Activated CD4-positive, alpha-beta T cell treated with anti-CD3 and anti-CD28 coated beads, Interleukin-2, amount 10 ng/mL, durations not matched to agents 7 days and 5 days (primary cell): ENCODE results near the gene DHDDS. TPM values are rescaled to one million over a fixed set of nuclear protein-coding genes. Genes with fewer than 3 reads are reported as not detected.
"Not testable (repeated sequence)": the region's sequence is repeated elsewhere in the genome, so short reads cannot be mapped to it uniquely, and the experiment has no call there.

ENCODE experiments used
- CTCF ChIA-PET: fragments of 350-600 bp; sonication (Branson Sonifier 250); formaldehyde crosslinking; loops from one replicate; lab custom pipeline; 2021; ENCODE audit warnings: antibody characterized with exemption; lab: Charles Lee
- POLR2A ChIA-PET: fragments of 350-600 bp; sonication (Branson Sonifier 250); formaldehyde crosslinking; loops from one replicate; lab custom pipeline; 2021; ENCODE audit warnings: antibody characterized with exemption; lab: Charles Lee
- DNase-seq: peaks from one replicate; pipeline ENCODE4 v3.0.0-alpha.2; 2020
- H3K27ac Mint-ChIP-seq: one replicate; pipeline ENCODE4 v1.8.0; 2021; ENCODE audit warnings: mild to moderate bottlenecking, moderate library complexity, mixed read lengths
- H3K27me3 Mint-ChIP-seq: one replicate; pipeline ENCODE4 v1.8.0; 2021; ENCODE audit warnings: mixed read lengths
- H3K36me3 Mint-ChIP-seq: one replicate; pipeline ENCODE4 v1.8.0; 2021; ENCODE audit warnings: low read depth, mixed read lengths
- H3K4me1 Mint-ChIP-seq: one replicate; pipeline ENCODE4 v1.8.0; 2021; ENCODE audit warnings: mixed read lengths
- H3K4me3 Mint-ChIP-seq: one replicate; pipeline ENCODE4 v1.8.0; 2021; ENCODE audit warnings: mild to moderate bottlenecking, moderate library complexity, mixed read lengths
- H3K9me3 Mint-ChIP-seq: one replicate; pipeline ENCODE4 v1.8.0; 2021; ENCODE audit warnings: mixed read lengths
- total RNA-seq, 2 experiments: library from RNA; stranded (reverse); gene quantifications; one replicate each; pipeline ENCODE4 v1.2.3, GENCODE V29; 2021

DHDDS gene
- total RNA-seq, 2 experiments from 2014 or later: 49.1 to 55.3 TPM

DNA sequence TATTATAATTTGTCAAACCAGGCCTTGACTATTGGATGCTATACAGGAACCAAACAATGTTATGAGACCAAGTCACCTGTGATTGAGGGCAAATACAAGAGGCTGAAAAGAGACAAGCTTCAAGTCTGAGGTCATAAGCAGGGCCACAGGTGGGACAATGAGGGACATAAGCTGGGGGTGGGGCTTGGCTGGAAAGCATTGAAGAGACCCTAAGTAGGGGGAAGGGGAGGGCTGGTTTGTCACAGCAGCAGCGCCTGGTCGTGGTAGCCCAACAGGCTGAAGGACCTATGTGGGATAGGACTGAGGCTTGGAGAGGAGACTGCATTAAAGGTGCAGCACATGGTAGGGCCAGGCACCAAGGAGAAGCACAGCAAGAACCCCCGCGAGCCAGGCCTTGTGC, 58.0 kb downstream of the DHDDS start:
- no peaks in the 10 kb centered on the region for H3K27me3 Mint-ChIP-seq
- no peak for DNase-seq
- ChIA-PET POLR2A (no interaction called here), CTCF (interaction anchor here (0.6 to 4.3 kb wide), 4 partner anchors 10 to 340 kb away, joined by 3 to 30 read pairs (median 4); no protein-coding TSS in a partner anchor)
- H3K4me1 Mint-ChIP-seq: no peaks in the 10 kb centered on the region
- H3K27ac Mint-ChIP-seq: no peak overlapping the region
- H3K9me3 Mint-ChIP-seq: no peaks in the 10 kb centered on the region
- no peaks in the 10 kb centered on the region for H3K36me3 Mint-ChIP-seq
- H3K4me3 Mint-ChIP-seq: no peak overlapping the region

DNA sequence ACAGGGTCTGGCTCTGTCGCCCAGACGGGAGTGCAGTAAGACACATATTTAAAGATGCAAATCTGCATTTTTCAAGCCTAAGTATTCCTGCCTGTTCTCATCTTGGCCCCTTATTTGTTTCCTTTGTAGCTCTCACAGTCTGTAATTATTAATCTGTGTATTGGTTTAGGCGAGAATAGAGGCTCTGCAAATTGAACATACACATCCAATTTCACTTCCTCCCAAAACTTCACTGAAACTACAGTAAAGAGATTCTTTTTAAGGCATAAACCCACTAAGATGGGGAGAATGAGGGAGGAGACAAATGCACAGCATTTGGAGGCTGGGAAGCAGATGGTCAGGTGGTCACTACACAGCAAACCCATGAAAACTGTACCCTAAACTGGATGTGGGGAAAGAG, 61.1 kb downstream of the DHDDS start:
- POLR2A ChIA-PET: no interaction called here
- Mint-ChIP-seq H3K9me3 (no peaks in the 10 kb centered on the region), H3K4me1 (peaks cover 10% of the 10 kb centered on the region), H3K27ac (no peak overlapping the region), H3K4me3 (no peak overlapping the region), H3K36me3 (no peaks in the 10 kb centered on the region), H3K27me3 (no peaks in the 10 kb centered on the region)
- DNase-seq: no peak
- CTCF ChIA-PET: no interaction called here

DNA sequence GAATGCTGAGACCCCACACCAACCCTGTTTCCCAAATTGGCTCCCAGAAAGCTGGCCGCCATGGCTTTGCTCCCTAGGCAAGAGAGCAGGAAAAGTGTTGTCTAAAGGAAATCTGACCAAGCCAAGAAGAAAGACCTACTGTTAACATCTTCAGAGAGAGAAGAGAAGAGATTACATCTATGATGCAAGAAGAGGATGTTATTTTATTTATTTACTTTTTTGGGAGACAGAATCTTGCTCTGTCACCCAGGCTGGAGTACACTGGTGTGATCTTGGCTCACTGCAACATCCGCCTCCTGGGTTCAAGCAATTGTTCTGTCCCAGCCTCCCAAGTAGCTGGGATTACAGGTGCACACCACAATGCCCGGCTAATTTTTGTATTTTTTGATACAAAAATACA, 61.8 kb downstream of the DHDDS start:
- H3K4me3 Mint-ChIP-seq: no peak overlapping the region
- POLR2A ChIA-PET: no interaction called here
- no peaks in the 10 kb centered on the region for H3K36me3 Mint-ChIP-seq
- no peaks in the 10 kb centered on the region for H3K9me3 Mint-ChIP-seq
- DNase-seq: no peak
- CTCF ChIA-PET: no interaction called here
- H3K27ac Mint-ChIP-seq: no peak overlapping the region
- H3K27me3 Mint-ChIP-seq: no peaks in the 10 kb centered on the region
- peaks cover 12% of the 10 kb centered on the region for H3K4me1 Mint-ChIP-seq

DNA sequence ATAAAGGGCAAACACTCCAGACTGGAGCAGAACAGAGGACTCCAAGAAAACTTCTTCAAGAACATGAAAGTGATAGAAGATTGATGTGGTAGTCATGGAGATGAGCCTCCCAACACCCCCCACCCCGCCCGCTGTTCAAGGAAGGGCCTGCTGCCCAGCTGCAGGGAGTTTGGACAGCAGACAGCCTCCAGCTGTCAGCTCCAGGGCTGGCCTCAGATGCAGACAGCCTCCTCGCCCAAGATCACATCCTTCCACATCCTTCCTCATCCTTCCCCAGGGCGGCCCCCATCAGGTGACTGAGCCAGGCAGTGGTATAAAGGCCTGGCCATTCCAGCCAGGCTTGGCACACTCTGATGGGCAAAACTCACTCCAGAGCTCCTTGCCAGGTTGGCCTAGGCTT, 64.7 kb downstream of the DHDDS start:
- peaks cover 22% of the 10 kb centered on the region for H3K4me1 Mint-ChIP-seq
- H3K9me3 Mint-ChIP-seq: no peaks in the 10 kb centered on the region
- no peak for DNase-seq
- no peak overlapping the region for H3K27ac Mint-ChIP-seq
- CTCF ChIA-PET: interaction anchor here (1.5 kb wide), 1 partner anchor 42 kb away, joined by 3 read pairs; no protein-coding TSS in a partner anchor
- POLR2A ChIA-PET: no interaction called here
- no peaks in the 10 kb centered on the region for H3K27me3 Mint-ChIP-seq
- H3K4me3 Mint-ChIP-seq: no peak overlapping the region
- no peaks in the 10 kb centered on the region for H3K36me3 Mint-ChIP-seq

DNA sequence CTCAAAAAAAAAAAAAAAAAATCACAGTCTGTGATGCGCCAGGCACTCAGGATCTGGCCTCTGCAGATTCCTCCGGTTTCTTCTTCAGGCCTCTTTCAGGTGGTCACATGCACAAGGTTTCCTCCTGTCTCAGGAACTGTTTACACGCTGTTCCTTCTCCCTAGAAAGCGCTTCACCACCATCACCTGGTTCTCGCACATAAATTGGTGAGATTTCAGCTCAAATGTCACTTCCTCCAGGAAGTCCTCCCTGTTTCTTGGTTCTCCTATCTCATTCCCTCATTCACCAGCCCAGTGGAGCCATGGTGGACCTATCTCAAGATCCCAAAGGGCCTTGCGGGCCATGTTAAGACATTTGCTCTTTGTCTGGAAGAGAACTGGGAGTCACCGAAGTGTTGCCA, 66.8 kb downstream of the DHDDS start:
- Mint-ChIP-seq H3K27me3 (no peaks in the 10 kb centered on the region), H3K9me3 (no peaks in the 10 kb centered on the region), H3K4me1 (peaks cover 30% of the 10 kb centered on the region), H3K27ac (peak overlapping the region; percentile 41), H3K4me3 (peak overlapping the region; percentile 35), H3K36me3 (no peaks in the 10 kb centered on the region)
- DNase-seq: no peak
- CTCF ChIA-PET: interaction anchor here (0.7 to 2.4 kb wide), 9 partner anchors 10 to 327 kb away, joined by 3 to 9 read pairs (median 4); partner anchors contain the start of gene ZDHHC18
- POLR2A ChIA-PET: no interaction called here

DNA sequence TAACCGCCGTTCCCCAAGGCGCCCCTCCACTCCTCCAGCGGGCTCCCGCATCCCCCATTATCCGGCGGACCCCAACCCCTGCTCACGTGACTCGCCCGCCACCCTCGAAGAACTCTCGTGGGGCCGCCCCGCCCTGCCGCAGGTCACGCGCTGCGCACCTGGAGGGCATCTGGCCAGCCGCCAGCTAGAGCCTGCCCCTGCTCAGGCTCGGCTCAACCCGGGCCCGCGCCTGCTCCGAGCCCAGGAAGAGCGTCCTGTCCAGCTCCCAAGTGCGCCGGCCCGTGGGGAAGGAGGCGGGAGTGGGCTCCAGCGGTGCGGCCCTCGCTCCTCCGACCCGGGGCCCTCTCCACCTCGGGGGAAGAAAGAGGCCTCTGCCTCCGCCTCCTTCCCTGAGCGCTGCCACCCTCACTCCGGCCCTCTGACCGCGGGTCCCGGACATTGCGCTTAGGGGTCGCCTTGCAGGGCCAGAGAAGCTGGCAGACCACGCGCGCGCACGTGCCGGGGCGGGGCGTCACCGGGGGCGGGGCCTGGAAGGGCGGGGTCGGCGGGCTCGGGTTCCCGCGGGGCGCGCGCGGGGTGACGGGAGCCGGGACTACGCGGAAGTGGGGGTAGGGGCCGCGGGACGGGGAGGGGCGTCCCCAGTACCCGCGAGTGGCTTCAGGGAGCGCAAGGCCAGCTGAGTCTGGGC, 68.5 kb downstream of the DHDDS start:
- H3K9me3 Mint-ChIP-seq: no peaks in the 10 kb centered on the region
- POLR2A ChIA-PET: interaction anchor here (0.6 to 1.1 kb wide), 4 partner anchors 10 to 212 kb away, joined by 3 to 5 read pairs (median 3); no protein-coding TSS in a partner anchor
- CTCF ChIA-PET: interaction anchor here (0.6 to 2.7 kb wide), 37 partner anchors 10 to 362 kb away, joined by 3 to 30 read pairs (median 5); partner anchors contain the start of genes DHDDS, HMGN2 and PIGV
- peaks cover 30% of the 10 kb centered on the region for H3K4me1 Mint-ChIP-seq
- H3K27me3 Mint-ChIP-seq: no peaks in the 10 kb centered on the region
- peak overlapping the region; percentile 85 for H3K4me3 Mint-ChIP-seq
- H3K27ac Mint-ChIP-seq: peak overlapping the region; percentile 97
- DNase-seq: peak; percentile 90
- no peaks in the 10 kb centered on the region for H3K36me3 Mint-ChIP-seq

DNA sequence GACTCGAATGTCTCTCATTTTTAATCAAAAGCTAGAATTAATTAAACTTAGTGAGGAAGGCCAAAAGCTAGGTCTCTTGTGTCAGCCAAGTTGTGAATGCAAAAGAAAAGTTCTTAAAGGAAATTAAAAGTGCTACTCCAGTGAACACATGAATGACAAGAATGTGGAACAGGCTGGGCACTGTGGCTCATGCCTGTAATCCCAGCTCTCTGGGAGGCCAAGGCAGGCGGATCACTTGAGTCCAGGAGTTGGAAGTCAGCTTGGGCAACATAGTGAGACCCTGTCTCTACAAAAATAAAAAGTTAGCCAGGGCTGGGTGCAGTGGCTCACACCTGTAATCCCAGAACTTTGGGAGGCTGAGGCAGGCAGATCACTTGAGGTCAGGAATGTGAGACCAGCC, 78.6 kb downstream of the DHDDS start:
- DNase-seq, H3K27ac Mint-ChIP-seq, H3K9me3 Mint-ChIP-seq, H3K27me3 Mint-ChIP-seq, H3K4me3 Mint-ChIP-seq, H3K36me3 Mint-ChIP-seq, H3K4me1 Mint-ChIP-seq: not testable (repeated sequence)
- POLR2A ChIA-PET: interaction anchor here (0.6 kb wide), 1 partner anchor 11 kb away, joined by 3 read pairs; no protein-coding TSS in a partner anchor
- CTCF ChIA-PET: interaction anchor here (1.2 kb wide), 1 partner anchor 9 kb away, joined by 3 read pairs; no protein-coding TSS in a partner anchor

DNA sequence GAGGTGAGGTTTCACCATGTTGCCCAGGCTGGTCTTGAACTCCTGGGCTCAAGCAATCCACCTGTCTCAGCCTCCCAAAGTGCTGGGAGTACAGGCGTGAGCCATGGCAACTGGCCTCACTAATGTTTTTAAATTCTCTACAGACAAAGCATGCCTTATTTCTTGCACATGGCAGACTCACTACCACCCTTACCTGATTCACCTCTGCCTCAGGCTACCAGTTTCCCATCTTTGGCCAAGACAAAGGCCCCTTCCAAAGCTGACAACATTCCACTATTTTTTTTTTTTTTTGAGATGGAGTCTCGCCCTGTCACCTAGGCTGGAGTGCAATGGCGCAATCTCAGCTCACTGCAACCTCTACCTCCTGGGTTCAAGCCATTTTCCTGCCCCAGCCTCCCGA, 83.7 kb downstream of the DHDDS start:
- H3K9me3 Mint-ChIP-seq, H3K4me3 Mint-ChIP-seq, H3K27ac Mint-ChIP-seq, H3K36me3 Mint-ChIP-seq, POLR2A ChIA-PET, H3K27me3 Mint-ChIP-seq, DNase-seq, H3K4me1 Mint-ChIP-seq: not testable (repeated sequence)
- CTCF ChIA-PET: interaction anchor here (0.6 to 2.6 kb wide), 5 partner anchors 10 to 274 kb away, joined by 3 to 11 read pairs (median 4); no protein-coding TSS in a partner anchor

DNA sequence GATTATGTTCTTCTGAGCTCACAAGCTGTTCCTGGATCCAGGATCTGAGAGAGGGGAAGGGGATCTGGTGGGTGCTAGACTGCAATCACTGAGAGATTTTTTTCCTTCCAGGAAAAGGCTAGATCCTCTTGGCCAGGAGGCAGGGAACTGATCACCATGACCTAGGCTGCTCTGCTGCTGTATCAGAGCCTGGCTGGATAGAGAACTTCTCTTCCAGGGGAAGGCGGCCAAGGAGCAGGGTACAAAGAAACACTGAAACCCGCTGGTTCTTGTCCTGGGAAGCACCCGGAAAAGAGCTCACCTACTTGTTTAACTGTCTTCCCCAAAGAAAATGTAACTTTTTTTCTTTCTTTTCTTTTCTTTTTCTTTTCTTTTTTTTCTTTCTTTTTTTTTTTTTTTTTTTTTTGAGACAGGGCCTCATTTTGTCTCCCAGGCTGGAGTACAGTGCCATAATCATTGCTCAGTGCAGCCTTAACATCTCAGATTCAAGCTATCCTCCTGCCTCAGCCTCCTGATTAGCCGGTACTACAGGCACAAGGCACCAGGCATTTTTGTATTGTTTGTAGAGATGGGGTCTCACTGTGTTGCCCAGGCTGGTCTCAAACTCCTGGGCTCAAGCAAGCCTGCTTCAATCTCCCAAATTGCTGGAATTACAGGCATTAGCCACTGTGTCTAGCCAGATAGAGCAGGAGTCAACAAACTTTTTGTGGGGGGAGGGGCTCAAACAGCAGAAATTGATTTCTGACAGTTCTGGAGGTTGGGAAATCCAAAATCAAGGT, 85.1 kb downstream of the DHDDS start:
- Mint-ChIP-seq H3K27ac (no peak overlapping the region), H3K4me3 (no peak overlapping the region), H3K4me1 (no peaks in the 10 kb centered on the region), H3K36me3 (no peaks in the 10 kb centered on the region), H3K9me3 (no peaks in the 10 kb centered on the region), H3K27me3 (no peaks in the 10 kb centered on the region)
- no peak for DNase-seq
- ChIA-PET CTCF (interaction anchor here (0.6 to 2.6 kb wide), 9 partner anchors 8 to 272 kb away, joined by 3 to 11 read pairs (median 4); no protein-coding TSS in a partner anchor), POLR2A (no interaction called here)

DNA sequence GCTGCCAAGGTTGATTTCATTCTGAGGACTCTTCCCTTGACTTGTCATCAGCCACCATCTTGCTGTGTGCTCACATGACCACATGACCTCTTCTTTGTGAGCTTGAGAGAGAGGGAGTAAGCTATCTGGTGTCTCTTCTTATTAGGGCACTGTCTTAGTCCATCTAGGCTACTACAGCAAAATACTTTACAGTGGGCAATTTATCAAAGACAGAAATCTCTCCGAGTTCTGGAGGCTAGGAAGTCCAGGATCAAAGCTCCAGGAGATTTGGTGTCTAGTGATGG, 85.6 kb downstream of the DHDDS start:
- no peak for DNase-seq
- Mint-ChIP-seq H3K9me3 (no peaks in the 10 kb centered on the region), H3K4me3 (no peak overlapping the region), H3K4me1 (no peaks in the 10 kb centered on the region), H3K27ac (no peak overlapping the region), H3K36me3 (no peaks in the 10 kb centered on the region), H3K27me3 (peaks cover 1% of the 10 kb centered on the region)
- POLR2A ChIA-PET: no interaction called here
- CTCF ChIA-PET: interaction anchor here (0.6 to 2.6 kb wide), 5 partner anchors 17 to 271 kb away, joined by 3 to 11 read pairs (median 6); no protein-coding TSS in a partner anchor

DNA sequence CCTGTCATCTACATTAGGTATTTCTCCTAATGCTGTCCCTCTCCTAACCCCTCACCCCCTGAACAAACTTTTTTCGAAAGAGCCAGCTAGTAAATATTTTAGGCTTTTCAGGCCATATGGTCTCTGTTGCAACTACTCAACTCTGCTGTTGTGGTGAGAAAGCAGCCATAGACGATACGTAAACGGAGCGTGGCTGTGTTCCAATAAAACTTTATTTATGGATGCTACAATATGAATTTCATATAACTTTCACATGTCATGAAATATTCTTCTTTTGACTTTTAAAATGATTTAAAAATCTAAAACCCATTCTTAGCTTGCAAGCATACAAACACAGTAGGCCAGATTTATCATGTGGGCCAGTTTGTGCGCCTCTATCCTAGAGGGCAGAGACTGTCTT, 86.2 kb downstream of the DHDDS start:
- Mint-ChIP-seq H3K36me3 (no peaks in the 10 kb centered on the region), H3K4me3 (no peak overlapping the region), H3K9me3 (no peaks in the 10 kb centered on the region), H3K27me3 (peaks cover 3% of the 10 kb centered on the region), H3K27ac (no peak overlapping the region), H3K4me1 (no peaks in the 10 kb centered on the region)
- no peak for DNase-seq
- ChIA-PET POLR2A (no interaction called here), CTCF (interaction anchor here (1.1 to 2.6 kb wide), 3 partner anchors 17 to 20 kb away, joined by 3 to 11 read pairs (median 6); no protein-coding TSS in a partner anchor)

DNA sequence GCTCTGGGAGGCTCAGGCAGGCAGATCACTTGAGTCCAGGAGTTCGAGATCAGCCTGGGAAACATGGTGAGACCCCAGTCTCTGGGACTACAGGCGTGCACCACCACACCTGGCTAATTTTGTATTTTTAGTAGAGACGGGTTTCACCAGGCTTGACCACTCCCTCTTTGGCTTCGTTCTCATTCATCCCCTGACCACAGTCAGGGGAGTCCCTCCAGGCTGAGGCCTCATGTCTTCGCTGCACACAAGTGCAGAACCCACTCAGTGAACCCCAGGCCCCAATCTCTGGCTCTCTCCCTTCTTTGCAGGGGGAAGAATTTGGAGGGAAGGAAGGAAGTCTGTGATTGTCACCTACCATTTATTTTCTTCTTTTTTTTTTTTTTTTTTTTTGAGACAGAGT, 88.2 kb downstream of the DHDDS start:
- Mint-ChIP-seq H3K36me3 (no peaks in the 10 kb centered on the region), H3K4me3 (no peak overlapping the region), H3K9me3 (no peaks in the 10 kb centered on the region), H3K4me1 (no peaks in the 10 kb centered on the region), H3K27ac (no peak overlapping the region), H3K27me3 (peaks cover 11% of the 10 kb centered on the region)
- POLR2A ChIA-PET: interaction anchor here (0.6 kb wide), 1 partner anchor 9 kb away, joined by 5 read pairs; no protein-coding TSS in a partner anchor
- CTCF ChIA-PET: interaction anchor here (1.0 to 12.1 kb wide), 3 partner anchors 9 to 20 kb away, joined by 3 to 121 read pairs (median 3); no protein-coding TSS in a partner anchor
- no peak for DNase-seq
